Measurements from ENCODE around the gene UBE2K. TPM values are rescaled to one million over a fixed set of nuclear protein-coding genes. Genes with fewer than 3 reads are reported as not detected.
"Not testable (repeated sequence)": the region's sequence is repeated elsewhere in the genome, so short reads cannot be mapped to it uniquely, and the experiment has no call there.

The UBE2K gene
- total and polyA plus RNA-seq, 9 donors: 14.5 to 63.8 (median 52.2) TPM

GRCh38 chr4:39770471-39770870 is 72.5 kb downstream of the UBE2K start:
- no peaks in the 10 kb centered on the region for H3K36me3 ChIP-seq
- TF ChIP-seq POLR2A (IDR thresholded peaks at IDR 0.05) (no peak), CTCF (IDR thresholded peaks at IDR 0.05) (no peak), EP300 (IDR thresholded peaks at IDR 0.05) (no peak)

GRCh38 chr4:39770969-39771724 is 73.2 kb downstream of the UBE2K start:
- Histone ChIP-seq H3K27me3 (no peaks in the 10 kb centered on the region), H3K27ac (no peak overlapping the region), H3K36me3 (no peaks in the 10 kb centered on the region), H3K4me1 (ENCODE audit: insufficient read depth) (no peaks in the 10 kb centered on the region), H3K9me3 (no peaks in the 10 kb centered on the region), H3K4me3 (no peak overlapping the region)
- no peak for DNase-seq
- TF ChIP-seq CTCF (IDR thresholded peaks at IDR 0.05) (no peak), POLR2A (IDR thresholded peaks at IDR 0.05) (no peak), EP300 (IDR thresholded peaks at IDR 0.05) (no peak)
- intact Hi-C loops (cut with DNase I): no loop called here
- 94 to 97% (median 97%) methylated on average over 52 to 57 of the region's 57 CpGs for WGBS, 3 donors

More at GRCh38 chr4:39770471-39770870, 72.5 kb downstream of the UBE2K start:
- Histone ChIP-seq H3K27me3 (no peaks in the 10 kb centered on the region), H3K27ac (no peak overlapping the region), H3K4me3 (no peak overlapping the region), H3K4me1 (ENCODE audit: insufficient read depth) (no peaks in the 10 kb centered on the region), H3K9me3 (no peaks in the 10 kb centered on the region)
- DNase-seq: no peak
- intact Hi-C loops (cut with DNase I): no loop called here
- WGBS, 3 donors: 97 to 98% (median 98%) methylated on average over 13 to 19 of the region's 19 CpGs

- H3K27me3 ChIP-seq; H3K4me3 ChIP-seq; intact Hi-C loops (cut with DNase I); H3K27ac ChIP-seq; H3K9me3 ChIP-seq; DNase-seq; H3K36me3 ChIP-seq; H3K4me1 ChIP-seq (ENCODE audit: insufficient read depth): not testable (repeated sequence)
- WGBS, 3 donors: 87 to 94% (median 94%) methylated on average over 2 of the region's 2 CpGs
These were observed 84.1 kb downstream of the UBE2K start for GRCh38 chr4:39781988-39782387.

GRCh38 chr4:39785083-39785482 is 87.1 kb downstream of the UBE2K start:
- intact Hi-C loops (cut with DNase I): no loop called here
- TF ChIP-seq CTCF (IDR thresholded peaks at IDR 0.05) (no peak), EP300 (IDR thresholded peaks at IDR 0.05) (no peak), POLR2A (IDR thresholded peaks at IDR 0.05) (no peak)
- no peak for DNase-seq
- no peaks in the 10 kb centered on the region for H3K36me3 ChIP-seq
- H3K27ac ChIP-seq: no peak overlapping the region
- H3K4me3 ChIP-seq: no peak overlapping the region
- no peaks in the 10 kb centered on the region for H3K27me3 ChIP-seq
- H3K4me1 ChIP-seq (ENCODE audit: insufficient read depth): no peaks in the 10 kb centered on the region
- no peaks in the 10 kb centered on the region for H3K9me3 ChIP-seq
- 25 to 44% (median 42%) methylated on average over 1 of the region's 1 CpG for WGBS, 3 donors

GRCh38 chr4:39786838-39787237 is 88.9 kb downstream of the UBE2K start:
- no peak overlapping the region for H3K27ac ChIP-seq
- TF ChIP-seq EP300 (IDR thresholded peaks at IDR 0.05) (no peak), CTCF (IDR thresholded peaks at IDR 0.05) (no peak), POLR2A (IDR thresholded peaks at IDR 0.05) (no peak)
- H3K4me1 ChIP-seq (ENCODE audit: insufficient read depth): no peaks in the 10 kb centered on the region
- no peak for DNase-seq
- H3K9me3 ChIP-seq: no peaks in the 10 kb centered on the region
- no peak overlapping the region for H3K4me3 ChIP-seq
- intact Hi-C loops (cut with DNase I): no loop called here
- 76 to 82% (median 77%) methylated on average over 4 of the region's 4 CpGs for WGBS, 3 donors
- H3K27me3 ChIP-seq: no peaks in the 10 kb centered on the region
- H3K36me3 ChIP-seq: no peaks in the 10 kb centered on the region
